ENCODE data around the gene C9orf152. TPM values are rescaled to one million over a fixed set of nuclear protein-coding genes. Genes with fewer than 3 reads are reported as not detected.
"Not testable (repeated sequence)": the region's sequence is repeated elsewhere in the genome, so short reads cannot be mapped to it uniquely, and the experiment has no call there.

Gene C9orf152
- total RNA-seq, 2 experiments from 2014 or later = not detected

- DNase-seq (no peak), ATAC-seq (no peak)
- H3K4me1 Mint-ChIP-seq = no peaks in the 10 kb centered on the region
- ChIA-PET POLR2A (no interaction called here), CTCF (interaction anchor here (0.8 to 3.5 kb wide), 5 partner anchors 11 to 397 kb away, joined by 3 to 24 read pairs (median 3); no protein-coding TSS in a partner anchor)
- H3K36me3 Mint-ChIP-seq (ENCODE audit: low read depth) = no peaks in the 10 kb centered on the region
- no peak overlapping the region for H3K4me3 Mint-ChIP-seq
- no peaks in the 10 kb centered on the region for H3K9me3 Mint-ChIP-seq (ENCODE audit: low read depth)
- H3K27ac Mint-ChIP-seq = no peak overlapping the region
- intact Hi-C loops (cut with DNase I, micrococcal nuclease) = loop anchor here in 1 of 2 experiments (5.0 kb wide), 3 partner anchors 312 to 642 kb away; no protein-coding TSS in a partner anchor
- H3K27me3 Mint-ChIP-seq = peaks cover 2% of the 10 kb centered on the region
Measured at GRCh38 chr9:110214586-110215355, 6.8 kb upstream of the C9orf152 start.

GRCh38 chr9:110214090-110214489, 6.1 kb upstream of the C9orf152 start:
- no peaks in the 10 kb centered on the region for H3K36me3 Mint-ChIP-seq (ENCODE audit: low read depth)
- CTCF ChIA-PET = interaction anchor here (1.2 to 3.5 kb wide), 5 partner anchors 10 to 396 kb away, joined by 3 to 24 read pairs (median 3); no protein-coding TSS in a partner anchor
- no peak overlapping the region for H3K27ac Mint-ChIP-seq
- no peaks in the 10 kb centered on the region for H3K9me3 Mint-ChIP-seq (ENCODE audit: low read depth)
- DNase-seq (no peak), ATAC-seq (no peak)
- intact Hi-C loops (cut with DNase I, micrococcal nuclease) = no loop called here
- peaks cover 2% of the 10 kb centered on the region for H3K27me3 Mint-ChIP-seq
- no peak overlapping the region for H3K4me3 Mint-ChIP-seq
- H3K4me1 Mint-ChIP-seq = no peaks in the 10 kb centered on the region
- POLR2A ChIA-PET = no interaction called here

- ATAC-seq (no peak), DNase-seq (no peak)
- intact Hi-C loops (cut with DNase I, micrococcal nuclease) = no loop called here
- H3K9me3 Mint-ChIP-seq (ENCODE audit: low read depth) = no peaks in the 10 kb centered on the region
- no peaks in the 10 kb centered on the region for H3K36me3 Mint-ChIP-seq (ENCODE audit: low read depth)
- H3K27me3 Mint-ChIP-seq = peaks cover 2% of the 10 kb centered on the region
- no peaks in the 10 kb centered on the region for H3K4me1 Mint-ChIP-seq
- ChIA-PET CTCF (interaction anchor here (1.0 to 3.5 kb wide), 5 partner anchors 10 to 29 kb away, joined by 3 to 24 read pairs (median 4); no protein-coding TSS in a partner anchor), POLR2A (no interaction called here)
- no peak overlapping the region for H3K27ac Mint-ChIP-seq
- H3K4me3 Mint-ChIP-seq = no peak overlapping the region
Measured at GRCh38 chr9:110213413-110214044, 5.6 kb upstream of the C9orf152 start.

- no peak for ATAC-seq
Measured at GRCh38 chr9:110207071-110207641, 803 bp downstream of the C9orf152 start.

GRCh38 chr9:110206389-110206788, 1.6 kb downstream of the C9orf152 start:
- H3K4me3 Mint-ChIP-seq = no peak overlapping the region
- ChIA-PET CTCF (no interaction called here), POLR2A (no interaction called here)
- peaks cover 3% of the 10 kb centered on the region for H3K27me3 Mint-ChIP-seq
- ATAC-seq = no peak
- no peaks in the 10 kb centered on the region for H3K9me3 Mint-ChIP-seq (ENCODE audit: low read depth)
- no peaks in the 10 kb centered on the region for H3K4me1 Mint-ChIP-seq
- H3K27ac Mint-ChIP-seq = no peak overlapping the region
- intact Hi-C loops (cut with DNase I, micrococcal nuclease) = no loop called here
- no peak for DNase-seq
- H3K36me3 Mint-ChIP-seq (ENCODE audit: low read depth) = no peaks in the 10 kb centered on the region

More at GRCh38 chr9:110207071-110207641, 803 bp downstream of the C9orf152 start:
- H3K27me3 Mint-ChIP-seq = peaks cover 3% of the 10 kb centered on the region
- POLR2A ChIA-PET = no interaction called here
- no peak overlapping the region for H3K27ac Mint-ChIP-seq
- CTCF ChIA-PET = interaction anchor here (0.8 kb wide), 1 partner anchor 13 kb away, joined by 3 read pairs; no protein-coding TSS in a partner anchor
- DNase-seq = no peak
- intact Hi-C loops (cut with DNase I, micrococcal nuclease) = no loop called here
- H3K36me3 Mint-ChIP-seq (ENCODE audit: low read depth) = no peaks in the 10 kb centered on the region
- H3K9me3 Mint-ChIP-seq (ENCODE audit: low read depth) = no peaks in the 10 kb centered on the region
- no peaks in the 10 kb centered on the region for H3K4me1 Mint-ChIP-seq
- H3K4me3 Mint-ChIP-seq = no peak overlapping the region

- intact Hi-C loops (cut with DNase I, micrococcal nuclease); CTCF ChIA-PET; H3K4me1 Mint-ChIP-seq; POLR2A ChIA-PET; H3K36me3 Mint-ChIP-seq (ENCODE audit: low read depth); DNase-seq; ATAC-seq; H3K4me3 Mint-ChIP-seq; H3K9me3 Mint-ChIP-seq (ENCODE audit: low read depth); H3K27me3 Mint-ChIP-seq; H3K27ac Mint-ChIP-seq: not testable (repeated sequence)
Measured at GRCh38 chr9:110205612-110206011, 2.3 kb downstream of the C9orf152 start.

DNA sequence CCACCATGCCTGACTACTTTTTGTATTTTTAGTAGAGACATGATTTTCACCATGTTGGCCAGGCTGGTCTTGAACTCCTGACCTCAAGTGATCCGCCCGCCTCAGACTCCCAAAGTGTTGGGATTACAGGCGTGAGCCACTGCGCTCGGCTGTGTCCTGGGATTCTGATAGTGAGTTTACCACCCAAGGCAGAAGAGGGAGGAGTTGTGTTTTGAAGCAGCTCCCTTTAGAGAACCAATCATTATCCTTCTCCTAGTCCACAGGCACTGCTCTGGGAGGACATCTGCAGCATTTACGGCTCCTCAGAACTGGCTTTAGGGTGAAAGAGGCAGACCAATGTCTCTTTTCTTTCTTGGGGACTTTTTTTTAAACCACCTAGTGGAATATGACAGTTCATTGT, 5.7 kb downstream of the C9orf152 start:
- ChIA-PET POLR2A (no interaction called here), CTCF (no interaction called here)
- intact Hi-C loops (cut with DNase I, micrococcal nuclease) = no loop called here
- Mint-ChIP-seq H3K27ac (no peak overlapping the region), H3K4me3 (no peak overlapping the region), H3K36me3 (ENCODE audit: low read depth) (no peaks in the 10 kb centered on the region), H3K9me3 (ENCODE audit: low read depth) (no peaks in the 10 kb centered on the region), H3K4me1 (no peaks in the 10 kb centered on the region), H3K27me3 (peaks cover 3% of the 10 kb centered on the region)
- ATAC-seq (no peak), DNase-seq (no peak)

DNA sequence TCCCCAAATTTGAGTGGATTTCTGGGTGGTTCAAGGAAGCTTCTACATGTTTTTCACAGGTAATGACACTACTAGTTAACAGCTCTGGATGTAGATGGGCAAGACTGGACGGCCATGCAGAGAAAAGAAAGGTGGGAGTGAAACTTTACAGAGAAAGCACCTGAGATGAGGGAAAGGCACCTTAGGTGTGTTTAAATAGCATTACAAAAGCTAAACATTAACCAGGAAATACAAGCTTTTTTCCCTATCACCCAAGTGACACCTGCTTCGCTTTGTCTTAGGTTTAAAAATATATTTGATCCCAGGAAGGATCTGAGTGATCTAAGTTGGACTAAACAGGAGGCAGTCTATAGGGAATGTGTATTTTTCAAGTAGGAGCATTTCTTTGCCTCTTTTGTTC, 8.3 kb downstream of the C9orf152 start:
- H3K27ac Mint-ChIP-seq = no peak overlapping the region
- no peaks in the 10 kb centered on the region for H3K9me3 Mint-ChIP-seq (ENCODE audit: low read depth)
- no peaks in the 10 kb centered on the region for H3K36me3 Mint-ChIP-seq (ENCODE audit: low read depth)
- no peak overlapping the region for H3K4me3 Mint-ChIP-seq
- no peak for DNase-seq
- intact Hi-C loops (cut with DNase I, micrococcal nuclease) = no loop called here
- CTCF ChIA-PET = no interaction called here
- no peak for ATAC-seq
- POLR2A ChIA-PET = no interaction called here
- peaks cover under 1% of the 10 kb centered on the region for H3K27me3 Mint-ChIP-seq
- no peaks in the 10 kb centered on the region for H3K4me1 Mint-ChIP-seq

DNA sequence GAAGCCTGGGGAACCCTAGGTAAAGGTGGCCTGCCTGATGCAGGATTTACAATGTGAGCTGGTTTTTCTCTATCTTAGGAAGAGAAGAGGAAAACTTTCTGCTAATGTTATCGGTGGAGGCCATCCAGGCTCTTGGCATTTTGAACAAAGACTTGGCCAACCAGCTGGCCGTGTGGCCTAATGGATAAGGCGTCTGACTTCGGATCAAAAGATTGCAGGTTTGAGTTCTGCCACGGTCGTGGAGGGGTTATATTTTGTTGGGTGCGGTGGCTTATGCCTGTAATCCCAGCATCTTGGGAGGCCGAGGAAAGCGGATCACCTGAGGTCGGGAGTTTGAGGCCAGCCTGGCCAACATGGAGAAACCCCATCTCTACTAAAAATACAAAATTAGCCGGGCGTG, 9.6 kb downstream of the C9orf152 start:
- H3K27ac Mint-ChIP-seq = no peak overlapping the region
- H3K4me1 Mint-ChIP-seq = no peaks in the 10 kb centered on the region
- CTCF ChIA-PET = interaction anchor here (0.6 to 1.1 kb wide), 2 partner anchors 14 to 227 kb away, joined by 3 to 4 read pairs; no protein-coding TSS in a partner anchor
- ATAC-seq = no peak
- intact Hi-C loops (cut with DNase I, micrococcal nuclease) = no loop called here
- H3K4me3 Mint-ChIP-seq = no peak overlapping the region
- H3K9me3 Mint-ChIP-seq (ENCODE audit: low read depth) = no peaks in the 10 kb centered on the region
- H3K36me3 Mint-ChIP-seq (ENCODE audit: low read depth) = no peaks in the 10 kb centered on the region
- POLR2A ChIA-PET = no interaction called here
- no peaks in the 10 kb centered on the region for H3K27me3 Mint-ChIP-seq
- no peak for DNase-seq

DNA sequence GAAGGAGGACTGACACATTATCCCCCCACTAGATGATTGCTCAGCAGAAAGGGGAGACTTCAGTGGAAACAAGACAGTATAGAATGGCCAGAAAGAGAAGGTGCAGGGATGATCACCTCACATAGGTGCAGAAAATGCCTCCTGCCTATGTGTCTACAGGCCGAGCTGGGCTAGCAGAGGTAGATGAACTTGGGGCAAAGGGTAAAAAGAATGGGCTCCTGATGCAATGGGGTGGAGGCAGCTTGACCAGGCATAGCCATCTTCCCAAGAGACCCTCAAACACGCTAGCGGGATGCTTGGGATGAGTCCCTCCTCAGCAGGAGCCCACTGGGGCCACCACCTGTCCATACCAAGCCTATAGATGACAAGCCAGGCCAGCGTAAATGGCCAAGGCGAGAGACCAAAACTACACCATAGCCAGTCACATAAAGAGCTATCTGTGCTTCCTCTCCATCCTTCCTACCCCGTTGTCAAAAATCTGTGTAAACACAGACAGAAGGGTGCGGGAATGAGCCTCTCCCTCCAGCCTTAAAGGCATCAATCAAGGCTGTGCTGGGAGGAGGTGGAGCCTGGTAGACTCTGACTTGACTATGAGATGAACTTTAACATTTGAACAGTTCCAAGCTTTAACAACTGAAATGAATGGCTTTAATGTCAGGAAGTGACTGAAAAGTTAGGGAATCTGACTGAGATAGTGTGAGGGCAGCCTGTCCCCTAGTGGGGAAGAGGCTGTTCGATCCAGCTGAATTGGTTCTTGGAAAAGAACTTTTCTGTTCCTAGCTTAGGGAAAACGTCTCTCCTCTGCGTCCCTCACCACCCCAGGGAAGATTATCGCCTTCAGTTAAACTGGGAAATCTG, 10.4 kb downstream of the C9orf152 start:
- H3K27me3 Mint-ChIP-seq = no peaks in the 10 kb centered on the region
- H3K4me3 Mint-ChIP-seq = no peak overlapping the region
- H3K36me3 Mint-ChIP-seq (ENCODE audit: low read depth) = no peaks in the 10 kb centered on the region
- ChIA-PET POLR2A (no interaction called here), CTCF (interaction anchor here (1.1 kb wide), 1 partner anchor 14 kb away, joined by 4 read pairs; no protein-coding TSS in a partner anchor)
- DNase-seq (no peak), ATAC-seq (no peak)
- H3K4me1 Mint-ChIP-seq = no peaks in the 10 kb centered on the region
- H3K9me3 Mint-ChIP-seq (ENCODE audit: low read depth) = no peaks in the 10 kb centered on the region
- intact Hi-C loops (cut with DNase I, micrococcal nuclease) = no loop called here
- H3K27ac Mint-ChIP-seq = no peak overlapping the region

GRCh38 chr9:110196084-110196499, 11.9 kb downstream of the C9orf152 start:
- H3K4me1 Mint-ChIP-seq; H3K9me3 Mint-ChIP-seq (ENCODE audit: low read depth): not testable (repeated sequence)

More at GRCh38 chr9:110196084-110196499, 11.9 kb downstream of the C9orf152 start:
- H3K36me3 Mint-ChIP-seq (ENCODE audit: low read depth); DNase-seq; H3K4me3 Mint-ChIP-seq; H3K27ac Mint-ChIP-seq; H3K27me3 Mint-ChIP-seq; ATAC-seq; POLR2A ChIA-PET; intact Hi-C loops (cut with DNase I, micrococcal nuclease): not testable (repeated sequence)
- CTCF ChIA-PET = interaction anchor here (1.0 to 1.2 kb wide), 2 partner anchors 19 to 22 kb away, joined by 3 to 4 read pairs; no protein-coding TSS in a partner anchor

Data from activated CD4-positive, alpha-beta T cell treated with anti-CD3 and anti-CD28 coated beads for 36 hours (primary cell).